CMK (cell line): ENCODE data around the gene SAT1.

Source experiments
- DNase-seq: peaks from one replicate; pipeline ENCODE4 v3.0.0-alpha.2; 2010; ENCODE audit warnings: low read depth

SAT1 gene

DNA sequence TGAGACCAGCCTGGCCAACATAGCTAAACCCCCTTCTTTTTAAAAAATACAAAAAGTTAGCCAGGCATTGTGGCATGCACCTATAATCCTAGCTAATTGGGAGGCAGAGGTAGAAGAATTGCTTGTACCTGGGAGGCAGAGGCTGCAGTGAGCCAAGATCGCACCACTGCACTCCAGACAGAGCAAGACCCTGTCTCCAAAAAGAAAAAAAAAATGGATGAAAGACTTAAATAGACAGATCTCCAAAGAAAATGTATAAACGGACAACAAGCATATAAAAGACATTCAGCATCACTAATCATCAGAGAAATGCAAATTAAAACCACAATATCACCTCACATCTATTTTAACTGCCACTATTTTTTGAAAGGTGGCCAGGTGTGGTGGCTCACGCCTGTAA, 6.6 kb upstream of the SAT1 start:
- DNase-seq, result no peak

DNA sequence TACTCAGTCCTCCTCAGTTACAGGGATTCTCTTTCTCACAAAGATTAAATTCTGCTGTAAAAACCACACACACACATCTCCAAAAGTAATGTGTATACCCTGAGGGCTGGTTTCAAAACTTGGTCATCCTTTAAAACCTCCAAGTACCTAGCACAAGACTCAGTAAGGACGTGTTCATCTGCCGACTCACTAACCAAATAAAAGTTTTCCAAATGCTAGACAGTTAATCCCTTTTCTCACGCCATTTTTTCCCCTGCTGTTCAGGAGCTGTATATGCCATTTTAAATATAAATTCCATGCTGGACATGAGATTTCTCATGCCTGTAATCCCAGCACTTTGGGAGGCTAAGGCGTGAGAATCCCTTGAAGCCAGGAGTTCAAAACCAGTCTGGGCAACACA, 3.9 kb upstream of the SAT1 start:
- no peak for DNase-seq

DNA sequence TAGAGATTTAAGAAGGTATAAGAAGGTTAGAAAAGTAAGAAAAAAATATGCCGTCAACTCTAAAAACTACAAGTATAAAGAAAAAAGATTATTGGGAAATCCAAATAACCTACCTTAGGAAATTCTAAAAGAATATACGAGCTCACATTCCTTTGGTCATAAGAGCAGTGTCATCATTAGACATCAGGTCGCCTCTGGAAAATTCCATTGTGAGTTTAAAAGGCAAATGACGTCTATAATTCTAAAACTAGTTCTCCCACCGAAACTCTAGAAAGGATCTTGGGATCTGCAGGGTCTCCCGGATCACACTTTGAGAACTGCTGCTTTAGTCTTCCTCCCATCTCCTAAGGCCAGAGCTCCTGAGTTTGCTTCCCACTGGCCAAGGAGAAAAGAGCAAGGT, 518 bp upstream of the SAT1 start:
- no peak for DNase-seq

- DNase-seq, result no peak
These were observed 856 bp downstream of the SAT1 start for GRCh38 chrX:23783589-23784469.

- DNase-seq, result no peak
These were observed 1.7 kb downstream of the SAT1 start for GRCh38 chrX:23784470-23785331.

GRCh38 chrX:23785580-23785979, 2.6 kb downstream of the SAT1 start:
- no peak for DNase-seq

DNA sequence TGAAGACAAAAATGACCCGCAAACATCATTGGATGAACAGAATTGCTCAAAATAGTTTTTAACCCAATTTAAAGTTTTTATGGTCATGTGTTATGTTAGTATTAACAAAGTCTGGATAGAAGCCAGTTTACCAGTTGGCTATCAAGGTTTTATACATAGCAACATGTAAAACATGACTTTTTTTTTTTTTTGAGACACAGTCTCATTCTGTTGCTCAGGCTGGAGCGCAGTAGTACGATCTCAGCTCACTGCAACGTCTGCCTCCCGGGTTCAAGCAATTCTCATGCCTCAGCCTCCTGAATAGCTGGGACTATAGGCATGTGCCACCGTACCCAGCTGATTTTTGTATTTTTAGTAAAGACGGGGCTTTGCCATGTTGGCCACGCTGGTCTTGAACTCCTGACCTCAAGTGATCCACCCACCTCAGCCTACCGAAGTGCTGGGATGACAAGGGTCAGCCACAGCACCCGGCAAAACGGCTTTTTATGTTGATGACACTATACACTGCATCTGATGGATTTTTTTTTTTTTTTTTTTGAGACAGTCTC, 3.4 kb downstream of the SAT1 start:
- DNase-seq, result no peak

DNA sequence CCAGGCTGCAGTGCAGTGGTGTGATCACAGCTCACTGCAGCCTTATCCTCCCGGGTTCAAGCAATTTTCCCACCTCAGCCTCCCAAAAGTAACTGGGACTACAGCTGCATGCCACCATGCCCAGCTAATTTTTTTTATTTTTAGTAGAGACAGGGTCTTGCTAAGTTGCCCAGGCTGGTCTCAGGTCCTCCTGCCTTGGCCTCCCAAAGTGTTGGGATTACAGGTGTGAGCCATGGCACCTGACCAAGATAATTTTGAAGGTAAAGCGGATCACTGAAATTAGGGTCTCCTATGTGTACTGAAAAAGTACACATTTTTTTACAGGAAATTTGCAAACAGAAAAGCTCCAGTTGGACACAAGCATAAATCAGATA, 4.8 kb downstream of the SAT1 start:
- no peak for DNase-seq

GRCh38 chrX:23788521-23788920, 5.5 kb downstream of the SAT1 start:
- no peak for DNase-seq

DNA sequence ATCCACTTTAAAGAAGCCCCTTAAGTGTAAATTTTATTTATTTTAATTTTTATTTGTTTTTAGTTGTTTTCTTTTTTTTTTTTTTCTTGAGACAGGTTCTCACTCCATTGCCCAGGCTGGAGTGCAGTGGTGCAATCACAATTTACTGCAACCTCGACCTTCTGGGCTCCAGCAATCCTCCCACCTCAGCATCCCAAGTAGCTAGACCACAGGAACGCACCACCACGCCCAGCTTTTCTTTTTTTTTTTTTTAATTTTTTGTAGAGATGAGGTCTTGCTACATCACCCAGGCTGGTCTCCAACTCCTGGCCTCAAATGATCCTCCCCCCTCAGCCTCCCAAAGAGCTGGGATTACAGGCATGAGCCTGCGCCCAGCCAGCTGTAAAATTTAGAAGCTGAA, 6.0 kb downstream of the SAT1 start:
- no peak for DNase-seq

DNA sequence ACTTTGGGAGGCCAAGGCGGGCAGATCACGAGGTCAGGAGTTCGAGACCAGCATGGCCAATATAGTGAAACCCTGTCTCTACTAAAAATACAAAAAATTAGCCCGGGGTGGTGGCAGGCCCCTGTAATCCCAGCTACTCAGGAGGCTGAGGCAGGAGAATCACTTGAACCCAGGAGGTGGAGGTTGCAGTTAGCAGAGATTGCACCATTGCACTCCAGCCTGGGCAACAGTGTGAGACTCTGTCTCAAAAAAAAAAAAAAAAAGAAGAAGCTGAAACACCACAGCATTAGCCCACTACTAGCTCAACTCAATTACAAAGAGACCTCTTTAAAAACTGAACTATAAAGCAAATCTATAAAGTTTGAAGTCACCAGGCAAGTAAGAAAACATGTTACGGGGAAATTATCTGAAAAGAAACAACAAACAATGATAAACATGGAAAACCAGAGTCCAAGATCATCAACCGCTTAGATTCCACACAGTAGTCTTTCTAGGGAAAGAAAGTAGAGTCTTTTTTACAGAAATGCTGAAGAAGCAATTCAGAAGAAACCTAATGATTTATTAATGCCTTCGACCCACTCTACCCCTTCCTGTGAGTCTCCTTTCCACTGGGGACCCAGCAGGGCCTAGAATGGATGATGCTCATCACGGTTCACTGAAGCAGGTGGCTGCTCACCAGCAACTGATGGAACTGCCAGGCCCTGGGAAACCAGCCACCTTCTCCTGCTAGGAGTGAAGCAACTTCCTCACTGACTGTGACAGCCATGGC, 6.6 kb downstream of the SAT1 start:
- no peak for DNase-seq

DNA sequence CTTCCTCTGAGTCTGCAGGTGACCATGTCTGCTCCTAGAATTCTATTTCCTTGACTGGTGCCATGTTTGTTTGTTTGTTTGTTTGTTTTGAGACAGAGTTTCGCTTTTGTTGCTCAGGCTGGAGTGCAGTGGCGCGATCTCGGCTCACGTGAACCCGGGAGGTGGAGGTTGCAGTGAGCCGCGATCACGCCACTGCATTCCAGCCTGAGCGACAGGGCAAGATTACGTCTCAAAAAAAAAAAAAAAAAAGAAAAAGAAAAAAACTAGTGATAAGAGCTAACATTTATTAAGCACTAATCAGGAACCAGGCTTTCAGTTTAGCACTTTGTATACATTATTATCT, 7.2 kb downstream of the SAT1 start:
- DNase-seq, result no peak

GRCh38 chrX:23792861-23793553, 10.0 kb downstream of the SAT1 start:
- no peak for DNase-seq

- no peak for DNase-seq
These were observed 12.2 kb downstream of the SAT1 start for GRCh38 chrX:23795221-23795620.

- DNase-seq, result no peak
These were observed 14.6 kb downstream of the SAT1 start for GRCh38 chrX:23797371-23798128.

DNA sequence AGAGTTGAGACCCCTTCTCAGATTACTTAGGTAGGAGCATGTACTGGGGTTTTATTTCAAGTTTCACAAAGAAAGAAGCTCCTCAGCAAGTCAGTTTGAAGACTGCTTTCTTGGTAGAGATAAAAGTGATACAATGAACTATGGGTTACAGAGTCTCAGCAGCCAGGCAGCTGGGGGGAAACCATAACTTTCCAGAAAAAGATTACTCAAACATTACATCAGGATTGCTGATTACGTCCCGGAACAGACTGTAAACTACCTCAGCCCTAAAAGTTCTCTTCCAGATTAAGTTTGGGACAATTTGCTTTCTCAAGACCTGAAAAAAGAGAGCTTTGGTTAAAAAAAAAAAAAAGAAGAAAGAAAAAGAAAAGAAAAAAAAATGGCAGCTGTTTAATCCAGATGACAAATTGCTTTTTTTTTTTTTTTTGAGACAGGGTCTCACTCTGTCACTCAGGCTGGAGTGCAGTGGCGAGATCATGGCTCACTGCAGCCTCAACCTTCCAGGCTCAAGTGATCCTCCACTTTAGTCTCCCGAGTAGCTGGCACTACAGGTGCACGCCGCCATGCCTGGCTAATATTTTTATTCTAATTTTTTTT, 16.6 kb downstream of the SAT1 start:
- no peak for DNase-seq

- DNase-seq, result no peak
These were observed 19.5 kb downstream of the SAT1 start for GRCh38 chrX:23802431-23802830.

DNA sequence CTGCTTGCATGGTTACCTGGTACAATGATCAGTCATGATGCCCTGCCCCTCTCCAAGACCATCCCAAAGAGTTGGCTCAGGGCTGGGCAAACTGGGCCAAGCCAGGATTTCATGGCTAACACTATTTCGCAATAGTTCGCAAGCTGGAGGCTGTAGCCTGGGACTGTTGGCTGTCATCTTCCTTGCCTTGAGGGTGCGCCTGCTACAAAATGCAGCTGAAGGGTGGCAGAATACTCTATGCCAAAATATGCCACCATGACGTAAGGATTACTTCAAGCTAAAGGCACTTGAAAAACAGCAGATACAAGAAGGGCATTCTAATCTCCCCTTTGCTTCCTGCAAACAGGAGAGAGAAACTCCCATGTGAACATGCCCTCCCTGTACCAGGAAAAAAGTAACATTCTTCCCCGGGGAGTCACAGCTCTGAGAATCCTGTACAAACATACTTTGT, 21.0 kb downstream of the SAT1 start:
- no peak for DNase-seq

DNA sequence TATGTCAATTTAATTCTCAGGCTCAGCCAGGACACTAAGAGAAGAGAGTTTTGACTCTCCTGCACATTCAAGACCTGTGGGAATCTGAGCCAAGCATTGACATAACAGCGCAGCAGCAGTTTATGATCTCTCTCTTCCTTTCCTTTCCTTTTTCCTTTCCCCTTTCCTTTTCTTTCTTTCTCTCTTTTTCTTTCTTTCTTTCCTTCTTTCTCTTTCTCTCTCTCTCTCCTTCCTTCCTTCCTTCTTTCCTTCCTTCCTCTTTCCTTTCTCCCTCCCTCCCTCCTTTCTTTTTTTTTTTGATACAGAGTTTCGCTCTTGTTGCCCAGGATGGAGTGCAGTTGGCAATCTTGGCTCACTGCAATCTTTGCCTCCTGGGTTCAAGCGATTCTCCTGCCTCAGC, 21.6 kb downstream of the SAT1 start:
- DNase-seq, result no peak

GRCh38 chrX:23805389-23805788, 22.4 kb downstream of the SAT1 start:
- DNase-seq, result no peak

- no peak for DNase-seq
These were observed 27.3 kb downstream of the SAT1 start for GRCh38 chrX:23810279-23810678.
